Cardiac muscle cell (in vitro differentiated cells and primary cell): ENCODE results near the gene PDPK1. TPM values are rescaled to one million over a fixed set of nuclear protein-coding genes. Genes with fewer than 3 reads are reported as not detected.

Experiments
- DNase-seq, 2 donors: peaks; one replicate each; pipeline versions ENCODE4 v3.0.0 to v3.0.0-alpha.2; 2010 to 2017; ENCODE audit warnings: low read depth in 1 of 2, low spot score in 1 of 2
- H3K27ac ChIP-seq: fragments of 200-600 bp; sonication (generic); 2 replicates; pipeline ENCODE4 v1.5.1; 2016
- H3K27me3 ChIP-seq: fragments of 200-600 bp; sonication (generic); 2 replicates; pipeline ENCODE4 v1.6.0; 2016; ENCODE audit warnings: control low read depth
- H3K36me3 ChIP-seq: fragments of 200-600 bp; sonication (generic); 2 replicates; pipeline ENCODE4 v1.5.1; 2016; ENCODE audit warnings: control low read depth
- H3K4me1 ChIP-seq: fragments of 200-600 bp; sonication (generic); 2 replicates; pipeline ENCODE4 v1.8.1; 2017; ENCODE audit warnings: low read depth, mild to moderate bottlenecking, mixed run types
- H3K4me3 ChIP-seq: fragments of 200-600 bp; sonication (generic); 2 replicates; pipeline ENCODE4 v1.5.1; 2016; ENCODE audit warnings: mild to moderate bottlenecking
- H3K9me3 ChIP-seq: fragments of 200-600 bp; sonication (generic); 2 replicates; pipeline ENCODE4 v1.5.1; 2017; ENCODE audit warnings: low read depth, mild to moderate bottlenecking, control low read depth
- polyA plus RNA-seq: library from polyadenylated mRNA; unstranded; fragments of >200 nt; fragmentation: Nextera tagmentation; extraction: Ambion mirVana; gene quantifications from 2 replicates; pipeline ENCODE4 v1.2.1, GENCODE V29; 2016
- total RNA-seq: library from RNA; depleted of rRNA; stranded (reverse); fragments of >200 nt; gene quantifications from 2 replicates; pipeline ENCODE4 v1.2.3, GENCODE V29; 2016
- TF ChIP-seq, protein P1 (sequence below): IDR thresholded peaks from 2 replicates; pipeline ENCODE4 v1.5.1; 2012; ENCODE audit warnings: low read depth, mild to moderate bottlenecking, low read length

PDPK1 gene
- 24.9 and 28.6 TPM in 2 replicates for total RNA-seq
- polyA plus RNA-seq: 22.4 and 23.3 TPM in 2 replicates

DNA sequence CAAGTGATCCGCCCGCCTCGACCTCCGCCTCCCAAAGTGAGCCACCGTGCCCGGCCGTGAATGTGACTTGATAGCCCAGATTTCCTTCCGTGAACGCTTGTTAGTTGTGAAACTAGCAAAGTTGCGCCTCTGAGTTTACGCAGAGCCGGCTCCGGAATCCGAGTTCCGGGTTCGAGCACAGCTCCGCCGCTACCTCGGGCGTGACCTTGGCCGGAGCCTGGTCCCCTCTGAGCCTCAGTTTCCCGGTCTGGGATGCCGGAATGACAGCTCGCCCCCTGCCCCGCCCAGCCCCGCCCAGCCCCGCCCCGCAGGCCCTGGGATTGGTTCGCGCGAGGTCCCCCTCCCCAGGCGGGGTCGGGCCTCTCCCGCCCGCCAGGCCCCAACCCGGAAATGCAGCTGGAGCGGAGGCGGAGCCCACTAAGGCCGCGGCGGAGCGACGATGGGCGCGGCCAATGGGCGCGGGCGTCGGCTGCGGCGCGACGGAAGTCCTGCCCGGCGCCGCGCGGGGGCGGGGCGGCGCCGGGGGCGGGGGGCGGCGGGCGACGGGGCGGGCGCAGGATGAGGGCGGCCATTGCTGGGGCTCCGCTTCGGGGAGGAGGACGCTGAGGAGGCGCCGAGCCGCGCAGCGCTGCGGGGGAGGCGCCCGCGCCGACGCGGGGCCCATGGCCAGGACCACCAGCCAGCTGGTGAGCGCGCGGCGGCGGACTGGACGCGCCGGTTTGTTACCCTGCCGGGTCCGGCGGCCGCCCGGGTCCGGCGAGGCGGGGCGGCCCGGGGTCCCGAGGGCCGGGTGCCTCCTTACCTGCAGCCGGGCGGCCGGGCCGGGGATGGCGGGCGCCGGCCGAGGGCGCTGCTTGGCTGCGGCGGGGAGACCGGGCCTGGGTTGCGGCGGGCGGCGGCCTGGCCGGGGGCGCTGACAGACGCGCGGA lies at the start of gene PDPK1:
Gene PDPK1 (plus strand): TSS at position 571 of the 929 bp plus-strand sequence. CDS start 92 bp downstream, at position 663.
- H3K4me3 ChIP-seq: peak within 1 kb of the TSS; percentile 68
- TF ChIP-seq, protein P1, sequence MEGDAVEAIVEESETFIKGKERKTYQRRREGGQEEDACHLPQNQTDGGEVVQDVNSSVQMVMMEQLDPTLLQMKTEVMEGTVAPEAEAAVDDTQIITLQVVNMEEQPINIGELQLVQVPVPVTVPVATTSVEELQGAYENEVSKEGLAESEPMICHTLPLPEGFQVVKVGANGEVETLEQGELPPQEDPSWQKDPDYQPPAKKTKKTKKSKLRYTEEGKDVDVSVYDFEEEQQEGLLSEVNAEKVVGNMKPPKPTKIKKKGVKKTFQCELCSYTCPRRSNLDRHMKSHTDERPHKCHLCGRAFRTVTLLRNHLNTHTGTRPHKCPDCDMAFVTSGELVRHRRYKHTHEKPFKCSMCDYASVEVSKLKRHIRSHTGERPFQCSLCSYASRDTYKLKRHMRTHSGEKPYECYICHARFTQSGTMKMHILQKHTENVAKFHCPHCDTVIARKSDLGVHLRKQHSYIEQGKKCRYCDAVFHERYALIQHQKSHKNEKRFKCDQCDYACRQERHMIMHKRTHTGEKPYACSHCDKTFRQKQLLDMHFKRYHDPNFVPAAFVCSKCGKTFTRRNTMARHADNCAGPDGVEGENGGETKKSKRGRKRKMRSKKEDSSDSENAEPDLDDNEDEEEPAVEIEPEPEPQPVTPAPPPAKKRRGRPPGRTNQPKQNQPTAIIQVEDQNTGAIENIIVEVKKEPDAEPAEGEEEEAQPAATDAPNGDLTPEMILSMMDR: no peak
- no peaks in the 10 kb centered on the region for H3K36me3 ChIP-seq
- DNase-seq: peak; percentile 97
- H3K27me3 ChIP-seq: no peaks in the 10 kb centered on the region
- no peaks in the 10 kb centered on the region for H3K9me3 ChIP-seq
- peak within 1 kb of the TSS; percentile 90 for H3K27ac ChIP-seq
- peaks cover 12% of the 10 kb centered on the region for H3K4me1 ChIP-seq

- H3K36me3 ChIP-seq: no peaks in the 10 kb centered on the region
- no peak overlapping the region for H3K27ac ChIP-seq
- no peaks in the 10 kb centered on the region for H3K27me3 ChIP-seq
- no peak overlapping the region for H3K4me3 ChIP-seq
- peaks cover 4% of the 10 kb centered on the region for H3K4me1 ChIP-seq
- no peaks in the 10 kb centered on the region for H3K9me3 ChIP-seq
- DNase-seq: no peak
- TF ChIP-seq, protein P1: no peak
Measured at GRCh38 chr16:2489581-2489980, 48.2 kb upstream of the PDPK1 start.

GRCh38 chr16:2490190-2491105 lies 47.4 kb upstream of the PDPK1 start:
- Histone ChIP-seq H3K27me3 (no peaks in the 10 kb centered on the region), H3K36me3 (no peaks in the 10 kb centered on the region), H3K4me3 (no peak overlapping the region), H3K4me1 (peaks cover 4% of the 10 kb centered on the region), H3K9me3 (no peaks in the 10 kb centered on the region), H3K27ac (no peak overlapping the region)
- no peak for DNase-seq
- TF ChIP-seq, protein P1: no peak

DNA sequence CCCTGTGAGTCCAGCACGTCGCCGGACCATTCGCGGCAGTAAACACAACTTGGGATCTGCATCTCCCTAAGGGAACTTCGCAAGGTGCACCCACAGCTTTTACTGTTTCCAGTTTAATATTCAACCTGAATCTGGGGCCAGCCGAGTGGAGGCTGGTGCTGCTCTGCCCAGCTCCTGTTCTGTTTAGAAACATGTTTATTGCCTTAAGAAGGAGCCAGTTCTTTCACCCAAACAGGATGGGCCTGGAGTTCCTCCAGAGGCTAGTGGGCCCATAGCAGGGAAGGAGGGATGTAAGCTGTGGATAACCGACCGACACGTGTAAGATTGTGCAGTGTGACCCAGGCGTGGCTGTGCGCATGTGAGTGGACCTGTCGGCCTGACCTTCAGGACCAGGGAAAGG lies 45.5 kb upstream of the PDPK1 start:
- TF ChIP-seq, protein P1: no peak

DNA sequence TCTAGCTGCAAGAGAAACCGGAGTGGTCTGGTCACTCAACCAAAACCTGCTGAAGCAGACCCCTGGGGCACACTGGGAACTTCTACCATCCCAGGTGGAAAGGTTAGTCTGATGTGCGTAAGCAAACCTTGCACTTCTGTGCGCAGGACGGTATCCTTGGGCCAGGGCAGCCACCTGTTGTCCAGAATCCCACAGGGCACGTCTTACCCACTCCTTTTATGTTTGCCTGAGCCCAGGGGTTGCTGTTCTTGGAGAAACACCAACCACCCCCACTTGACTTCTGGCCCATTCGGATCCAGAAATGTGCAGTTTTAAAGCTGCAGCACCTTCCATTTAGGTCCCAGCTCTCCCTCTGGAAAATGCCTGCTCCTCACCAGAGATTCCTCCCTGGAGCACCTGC lies 44.2 kb upstream of the PDPK1 start:
- Histone ChIP-seq H3K27me3 (no peaks in the 10 kb centered on the region), H3K36me3 (peaks cover 6% of the 10 kb centered on the region), H3K27ac (no peak overlapping the region), H3K4me1 (no peaks in the 10 kb centered on the region), H3K9me3 (no peaks in the 10 kb centered on the region), H3K4me3 (no peak overlapping the region)
- TF ChIP-seq, protein P1: no peak
- DNase-seq: no peak

More for the DNA sequence above, 45.5 kb upstream of the PDPK1 start:
- Histone ChIP-seq H3K27ac (no peak overlapping the region), H3K36me3 (peaks cover 6% of the 10 kb centered on the region), H3K4me1 (peaks cover 4% of the 10 kb centered on the region), H3K4me3 (no peak overlapping the region), H3K9me3 (no peaks in the 10 kb centered on the region), H3K27me3 (no peaks in the 10 kb centered on the region)
- no peak for DNase-seq
